H9 (cell line): Measurements from ENCODE around the gene FRYL. TPM values are rescaled to one million over a fixed set of nuclear protein-coding genes. Genes with fewer than 3 reads are reported as not detected.

Experiments used
- DNase-seq: peaks from one replicate; pipeline ENCODE4 v3.0.0-alpha.2; 2017
- H2AFZ ChIP-seq: one replicate; pipeline ENCODE4 v1.6.1; 2013; ENCODE audit warnings: mild to moderate bottlenecking, low read length, control low read depth, moderate library complexity
- H2AK5ac ChIP-seq: 2 replicates; pipeline ENCODE4 v1.6.1; 2013; ENCODE audit warnings: low read length, control low read depth, mixed read lengths; ENCODE audit not compliant: insufficient read length
- H2BK120ac ChIP-seq: one replicate; pipeline ENCODE4 v1.6.1; 2013; ENCODE audit warnings: low read depth, mild to moderate bottlenecking, low read length, control low read depth, inconsistent platforms; ENCODE audit not compliant: poor library complexity, severe bottlenecking
- H2BK12ac ChIP-seq: 2 replicates; pipeline ENCODE4 v1.6.1; 2013; ENCODE audit warnings: low read length, control low read depth, mixed read lengths, low read depth; ENCODE audit not compliant: insufficient read length
- H2BK15ac ChIP-seq: 2 replicates; pipeline ENCODE4 v1.6.1; 2013; ENCODE audit warnings: low read depth, low read length, control low read depth
- H2BK20ac ChIP-seq: one replicate; pipeline ENCODE4 v1.6.1; 2013; ENCODE audit warnings: low read depth, mild to moderate bottlenecking, low read length, control low read depth, inconsistent platforms; ENCODE audit not compliant: poor library complexity, severe bottlenecking
- H2BK5ac ChIP-seq: 2 replicates; pipeline ENCODE4 v1.6.1; 2013; ENCODE audit warnings: low read length, control low read depth, mixed read lengths; ENCODE audit not compliant: insufficient read length
- H3K14ac ChIP-seq: 2 replicates; pipeline ENCODE4 v1.6.1; 2013; ENCODE audit warnings: low read length, control low read depth; ENCODE audit not compliant: insufficient read depth
- H3K18ac ChIP-seq: 2 replicates; pipeline ENCODE4 v1.6.1; 2013; ENCODE audit warnings: low read depth, mild to moderate bottlenecking, mixed read lengths, low read length, control low read depth; ENCODE audit not compliant: insufficient read length
- H3K23ac ChIP-seq: 2 replicates; pipeline ENCODE4 v1.6.1; 2013; ENCODE audit warnings: low read length, control low read depth, mixed read lengths, low read depth; ENCODE audit not compliant: insufficient read length
- H3K23me2 ChIP-seq: 2 replicates; pipeline ENCODE4 v1.6.1; 2013; ENCODE audit warnings: low read depth, mild to moderate bottlenecking, mixed read lengths, low read length, control low read depth; ENCODE audit not compliant: insufficient read length, poor library complexity, severe bottlenecking
- H3K27ac ChIP-seq: 2 replicates; pipeline ENCODE4 v1.5.1; 2013; ENCODE audit warnings: low read length, control low read depth, mixed read lengths, low read depth; ENCODE audit not compliant: insufficient read length
- H3K27me3 ChIP-seq: 2 replicates; pipeline ENCODE4 v1.6.1; 2013; ENCODE audit warnings: low read length, control low read depth, inconsistent platforms; ENCODE audit not compliant: insufficient read depth
- H3K4ac ChIP-seq: 2 replicates; pipeline ENCODE4 v1.6.1; 2013; ENCODE audit warnings: low read depth, mild to moderate bottlenecking, control low read depth, inconsistent platforms, low read length, moderate library complexity
- H3K4me1 ChIP-seq: 2 replicates; pipeline ENCODE4 v1.6.1; 2013; ENCODE audit warnings: low read length, control low read depth, inconsistent platforms; ENCODE audit not compliant: insufficient read depth
- H3K4me2 ChIP-seq: 2 replicates; pipeline ENCODE4 v1.6.1; 2013; ENCODE audit warnings: low read length, control low read depth, mixed read lengths; ENCODE audit not compliant: insufficient read length, insufficient read depth
- H3K56ac ChIP-seq: 2 replicates; pipeline ENCODE4 v1.6.1; 2013; ENCODE audit warnings: low read depth, mild to moderate bottlenecking, mixed read lengths, low read length, control low read depth; ENCODE audit not compliant: insufficient read length
- H3K79me1 ChIP-seq: 2 replicates; pipeline ENCODE4 v1.6.1; 2013; ENCODE audit warnings: low read depth, mild to moderate bottlenecking, moderate library complexity, low read length, control low read depth, inconsistent platforms; ENCODE audit not compliant: insufficient read depth, poor library complexity, severe bottlenecking
- H3K79me2 ChIP-seq: 2 replicates; pipeline ENCODE4 v1.6.1; 2013; ENCODE audit warnings: low read length, control low read depth, inconsistent platforms; ENCODE audit not compliant: insufficient read depth
- H3K9ac ChIP-seq: 2 replicates; pipeline ENCODE4 v1.6.1; 2013; ENCODE audit warnings: low read length, control low read depth, mixed read lengths; ENCODE audit not compliant: insufficient read length; ENCODE audit errors: extremely low read depth
- H3K9me3 ChIP-seq: one replicate; pipeline ENCODE4 v1.6.1; 2013; ENCODE audit warnings: low read depth, low read length, inconsistent platforms; ENCODE audit not compliant: control insufficient read depth
- H3T11ph ChIP-seq: one replicate; pipeline ENCODE4 v1.6.1; 2013; ENCODE audit warnings: mild to moderate bottlenecking, low read length, control low read depth, inconsistent platforms
- H4K20me1 ChIP-seq: one replicate; pipeline ENCODE4 v1.6.1; 2013; ENCODE audit not compliant: control insufficient read depth, insufficient read length, insufficient read depth
- H4K5ac ChIP-seq: 2 replicates; pipeline ENCODE4 v1.6.1; 2013; ENCODE audit warnings: low read depth, mild to moderate bottlenecking, mixed read lengths, low read length, control low read depth; ENCODE audit not compliant: insufficient read length
- H4K8ac ChIP-seq: replicated peaks from 2 replicates; pipeline ENCODE4 v1.6.1; 2013; ENCODE audit warnings: low read length, control low read depth, mixed read lengths, low read depth; ENCODE audit not compliant: insufficient read length
- H4K91ac ChIP-seq: 2 replicates; pipeline ENCODE4 v1.6.1; 2013; ENCODE audit warnings: low read depth, mild to moderate bottlenecking, moderate library complexity, mixed read lengths, low read length, control low read depth; ENCODE audit not compliant: insufficient read length
- H3K27ac Mint-ChIP-seq, 3 experiments: 2 replicates in 2 of 3; 3 replicates in 1 of 3; pipeline ENCODE4 v1.8.0; 2020 to 2021; ENCODE audit warnings: mixed read lengths in 3 of 3, mild to moderate bottlenecking in 1 of 3, moderate library complexity in 1 of 3
- H3K27me3 Mint-ChIP-seq: 2 replicates; pipeline ENCODE4 v1.8.0; 2021; ENCODE audit warnings: low read depth, mild to moderate bottlenecking, moderate library complexity, mixed read lengths
- H3K36me3 Mint-ChIP-seq, 3 experiments: 2 replicates in 2 of 3; 3 replicates in 1 of 3; pipeline ENCODE4 v1.8.0; 2020 to 2021; ENCODE audit warnings: low read depth in 3 of 3, mixed read lengths in 3 of 3; ENCODE audit not compliant: insufficient read depth in 1 of 3
- H3K4me1 Mint-ChIP-seq, 2 experiments: 2 replicates each; pipeline ENCODE4 v1.8.0; 2020; ENCODE audit warnings: mixed read lengths in 2 of 2
- H3K4me3 Mint-ChIP-seq, 2 experiments: 2 replicates in 1 of 2; 3 replicates in 1 of 2; pipeline ENCODE4 v1.8.0; 2020 to 2021; ENCODE audit warnings: mild to moderate bottlenecking in 2 of 2, mixed read lengths in 2 of 2, moderate library complexity in 1 of 2
- H3K9me3 Mint-ChIP-seq, 2 experiments: 2 replicates in 1 of 2; 3 replicates in 1 of 2; pipeline ENCODE4 v1.8.0; 2020; ENCODE audit warnings: mild to moderate bottlenecking in 2 of 2, mixed read lengths in 2 of 2, moderate library complexity in 1 of 2
- CTCF ChIP-seq: fragments of 200-600 bp; sonication (generic); conservative IDR thresholded peaks from 3 replicates; pipeline ENCODE4 v1.8.0; 2021; ENCODE audit warnings: antibody characterized with exemption, mild to moderate bottlenecking
- total RNA-seq: library from RNA; stranded (reverse); gene quantifications from 2 replicates; pipeline ENCODE4 v1.2.1, GENCODE V29; 2021

Gene FRYL
- total RNA-seq, 1 experiment from 2014 or later, result 31.5 TPM

- DNase-seq, result no peak
- Histone ChIP-seq H2BK20ac (no peak overlapping the region), H3K4me1 (no peaks in the 10 kb centered on the region), H4K5ac (no peak overlapping the region), H3K56ac (no peak overlapping the region), H3K79me2 (no peaks in the 10 kb centered on the region), H4K20me1 (no peaks in the 10 kb centered on the region), H3K27ac (no peak overlapping the region), H2BK120ac (no peak overlapping the region), H3K9ac (no peak overlapping the region), H4K91ac (no peak overlapping the region), H3K18ac (no peak overlapping the region), H3T11ph (no peak overlapping the region), H3K4me2 (no peak overlapping the region), H2BK5ac (no peak overlapping the region), H3K23me2 (no peaks in the 10 kb centered on the region), H2AFZ (no peak overlapping the region), H3K23ac (no peak overlapping the region), H2BK15ac (no peak overlapping the region), H3K9me3 (no peaks in the 10 kb centered on the region), H3K79me1 (no peaks in the 10 kb centered on the region), H3K4ac (no peak overlapping the region), H2BK12ac (no peak overlapping the region), H2AK5ac (no peak overlapping the region), H4K8ac (no peak overlapping the region), H3K27me3 (no peaks in the 10 kb centered on the region), H3K14ac (no peak overlapping the region)
- H3K4me1 Mint-ChIP-seq, result peaks cover 6 to 9% of the 10 kb centered on the region in 2 experiments; a peak in 3 of 4 replicates
- no peak overlapping the region for H3K4me3 Mint-ChIP-seq
- H3K27me3 Mint-ChIP-seq, result no peaks in the 10 kb centered on the region
- no peaks in the 10 kb centered on the region; a peak in 1 of 5 replicates for H3K9me3 Mint-ChIP-seq
- H3K27ac Mint-ChIP-seq, result no peak overlapping the region
- H3K36me3 Mint-ChIP-seq, result 0 out of 7 replicates have a peak, but pooled peaks cover 0 to 1% (median 0%) of the 10 kb centered on the region in 3 experiments
- no peak for TF ChIP-seq CTCF
Measured at GRCh38 chr4:48664938-48665337, 115.1 kb downstream of the FRYL start.
